GM23338 (cell line): Measurements from ENCODE around the gene PCNT. TPM values are rescaled to one million over a fixed set of nuclear protein-coding genes. Genes with fewer than 3 reads are reported as not detected.

Experiments
- ATAC-seq: fragments of 200-7000 bp; cut with Tn5 transposase; 3 replicates; pipeline ENCODE4 v1.9.1; 2020
- DNase-seq: peaks from one replicate; pipeline ENCODE4 v3.0.0-alpha.2; 2015; ENCODE audit warnings: low spot score
- H2AFZ ChIP-seq: fragments of 200-600 bp; sonication (generic); 2 replicates; pipeline ENCODE4 v1.8.0; 2016; ENCODE audit warnings: antibody characterized with exemption, mild to moderate bottlenecking, moderate library complexity
- H3F3A ChIP-seq: fragments of 200-600 bp; sonication (generic); replicated peaks from 2 replicates; pipeline ENCODE4 v1.8.0; 2017; ENCODE audit warnings: antibody characterized with exemption, mixed run types, low read depth
- H3K27ac ChIP-seq: fragments of 200-600 bp; sonication (generic); 2 replicates; pipeline ENCODE4 v1.6.1; 2016; ENCODE audit warnings: low read depth
- H3K27me3 ChIP-seq: fragments of 200-600 bp; sonication (generic); 2 replicates; pipeline ENCODE4 v1.8.0; 2016; ENCODE audit warnings: mild to moderate bottlenecking, mixed run types, moderate library complexity; ENCODE audit not compliant: insufficient read depth
- H3K36me3 ChIP-seq: fragments of 200-600 bp; sonication (generic); 2 replicates; pipeline ENCODE4 v1.8.0; 2016; ENCODE audit warnings: mild to moderate bottlenecking; ENCODE audit not compliant: insufficient read depth
- H3K4me1 ChIP-seq: fragments of 200-600 bp; sonication (generic); 2 replicates; pipeline ENCODE4 v1.8.0; 2016; ENCODE audit warnings: mild to moderate bottlenecking, moderate library complexity; ENCODE audit not compliant: insufficient read depth
- H3K4me2 ChIP-seq: fragments of 200-600 bp; sonication (generic); 2 replicates; pipeline ENCODE4 v1.7.1; 2017; ENCODE audit warnings: mixed run types
- H3K4me3 ChIP-seq: fragments of 200-600 bp; sonication (generic); 2 replicates; pipeline ENCODE4 v1.6.1; 2016; ENCODE audit warnings: mixed run types
- H3K79me2 ChIP-seq: fragments of 200-600 bp; sonication (generic); replicated peaks from 2 replicates; pipeline ENCODE4 v1.8.0; 2017; ENCODE audit warnings: mild to moderate bottlenecking; ENCODE audit not compliant: insufficient read depth
- H3K9me2 ChIP-seq: fragments of 200-600 bp; sonication (generic); 2 replicates; pipeline ENCODE4 v1.8.0; 2017; ENCODE audit not compliant: insufficient read depth
- H4K20me1 ChIP-seq: fragments of 200-600 bp; sonication (generic); replicated peaks from 2 replicates; pipeline ENCODE4 v1.8.0; 2017; ENCODE audit warnings: mild to moderate bottlenecking; ENCODE audit not compliant: insufficient read depth
- H3K27ac Mint-ChIP-seq: 2 replicates; pipeline ENCODE4 v1.8.0; 2020; ENCODE audit warnings: inconsistent platforms, mild to moderate bottlenecking, moderate library complexity, mixed read lengths
- H3K27me3 Mint-ChIP-seq: 3 replicates; pipeline ENCODE4 v1.8.0; 2022; ENCODE audit warnings: low read depth, mild to moderate bottlenecking, moderate library complexity, mixed read lengths, inconsistent platforms; ENCODE audit not compliant: insufficient read depth, poor library complexity
- H3K36me3 Mint-ChIP-seq: 3 replicates; pipeline ENCODE4 v1.8.0; 2021; ENCODE audit warnings: low read depth, mild to moderate bottlenecking, inconsistent platforms, moderate library complexity, mixed read lengths
- H3K4me1 Mint-ChIP-seq: 3 replicates; pipeline ENCODE4 v1.8.0; 2020; ENCODE audit warnings: mild to moderate bottlenecking, inconsistent platforms, mixed read lengths
- H3K4me3 Mint-ChIP-seq: 3 replicates; pipeline ENCODE4 v1.8.0; 2021; ENCODE audit warnings: moderate library complexity, mild to moderate bottlenecking, inconsistent platforms, mixed read lengths
- H3K9me3 Mint-ChIP-seq: 3 replicates; pipeline ENCODE4 v1.8.0; 2020; ENCODE audit warnings: moderate library complexity, mild to moderate bottlenecking, inconsistent platforms, mixed read lengths
- REST ChIP-seq: IDR thresholded peaks from one replicate; pipeline ENCODE4 v1.6.1; 2018; ENCODE audit warnings: antibody characterized with exemption; ENCODE audit not compliant: unreplicated experiment
- ZNF114 ChIP-seq: fragments of 250-450 bp; sonication (Bioruptor Pico); IDR thresholded peaks from 2 replicates; pipeline ENCODE4 v1.5.0; 2020; ENCODE audit warnings: mild to moderate bottlenecking, moderate library complexity
- ZNF331 ChIP-seq: fragments of 250-450 bp; sonication (Bioruptor Pico); IDR thresholded peaks from 2 replicates; pipeline ENCODE4 v1.5.0; 2020; ENCODE audit warnings: low read depth, mild to moderate bottlenecking, moderate library complexity
- ZNF462 ChIP-seq: fragments of 250-450 bp; sonication (Bioruptor Pico); IDR thresholded peaks from 2 replicates; pipeline ENCODE4 v1.5.0; 2020; ENCODE audit warnings: mild to moderate bottlenecking, moderate library complexity
- polyA plus RNA-seq: library from polyadenylated mRNA; unstranded; fragments of >200 nt; fragmentation: Nextera tagmentation; extraction: Ambion mirVana; gene quantifications from 2 replicates; pipeline ENCODE4 v1.2.1, GENCODE V29; 2016
- total RNA-seq: library from RNA; depleted of rRNA; stranded (reverse); fragments of >200 nt; shearing (Covaris generic); gene quantifications from 2 replicates; pipeline ENCODE4 v1.2.3, GENCODE V29; 2014

PCNT gene
- total and polyA plus RNA-seq, 2 experiments from 2014 or later, result 39.6 to 46.1 TPM

GRCh38 chr21:46458315-46459023 lies 134.5 kb downstream of the PCNT start, which contains the start of gene DIP2A (continued):
- no peak for TF ChIP-seq ZNF462
- TF ChIP-seq ZNF331 (CRISPR knock-in tag), result no peak

- no peak overlapping the region for H3K27ac Mint-ChIP-seq
- peaks cover 11% of the 10 kb centered on the region for H4K20me1 ChIP-seq
- H3K9me3 Mint-ChIP-seq, result no peaks in the 10 kb centered on the region
- no peak overlapping the region for H3K27ac ChIP-seq
- H3K9me2 ChIP-seq, result no peaks in the 10 kb centered on the region
- H3K79me2 ChIP-seq, result peaks cover 57% of the 10 kb centered on the region
- peak; percentile 45 for ATAC-seq
- H3K4me3 ChIP-seq, result peak overlapping the region; percentile 81
- peak overlapping the region; percentile 92 for H3K4me2 ChIP-seq
- H3K4me3 Mint-ChIP-seq, result peak overlapping the region; percentile 86; the same call in 2 of the 3 replicates
- no peak for DNase-seq
- 0 out of 2 replicates have a peak, but pooled peaks cover 6% of the 10 kb centered on the region for H3F3A ChIP-seq
- H3K4me1 ChIP-seq, result peaks cover 14% of the 10 kb centered on the region
- peaks cover 5% of the 10 kb centered on the region for H3K27me3 Mint-ChIP-seq
- no peak for TF ChIP-seq ZNF114
- no peak for TF ChIP-seq REST
- no peaks in the 10 kb centered on the region for H3K36me3 ChIP-seq
- H3K27me3 ChIP-seq, result no peaks in the 10 kb centered on the region
- H3K4me1 Mint-ChIP-seq, result peaks cover 18% of the 10 kb centered on the region; the same call in 2 of the 3 replicates
- H2AFZ ChIP-seq, result no peak overlapping the region
- peaks cover 23% of the 10 kb centered on the region for H3K36me3 Mint-ChIP-seq
These were observed 135.0 kb downstream of the PCNT start for GRCh38 chr21:46459024-46459355.
